ENCODE measurements around the gene HCAR3.

GRCh38 chr12:122691566-122691965 is 25.0 kb downstream of the HCAR3 start:
- TF ChIP-seq POLR2A (IDR thresholded peaks at IDR 0.05; ENCODE audit: low read length) = no peak
- TF ChIP-seq GATA1 (IDR thresholded peaks at IDR 0.05; ENCODE audit: low read depth, low read length) = no peak

Measured in erythroblast (primary cell).